A549 (cell line): ENCODE measurements around the gene RERGL. TPM values are rescaled to one million over a fixed set of nuclear protein-coding genes. Genes with fewer than 3 reads are reported as not detected.

Source experiments
- ATAC-seq, 2 experiments: fragments of 200-7000 bp in 1 of 2; fragments of >200 bp in 1 of 2; cut with Nextera tagmentation in 1 of 2; cut with Tn5 transposase in 1 of 2; 3 replicates each; pipeline versions ENCODE4 v1.8.0 to v1.9.1; 2018 to 2020; ENCODE audit warnings: mild to moderate bottlenecking in 1 of 2, moderate library complexity in 1 of 2
- CTCF ChIA-PET: fragments of 300-600 bp; sonication (Branson Sonifier 250); formaldehyde crosslinking; extraction: SDS; loops from one replicate; lab custom pipeline; 2021; ENCODE audit warnings: antibody characterized with exemption, inconsistent platforms; lab: Yijun Ruan, JAX
- POLR2A ChIA-PET: fragments of 350-600 bp; formaldehyde crosslinking; extraction: SDS; loops from one replicate; lab custom pipeline; 2021; ENCODE audit warnings: antibody characterized with exemption, inconsistent platforms; lab: Yijun Ruan, JAX
- DNase-seq, 2 experiments: peaks; one replicate each; pipeline versions ENCODE4 v3.0.0 to v3.0.0-alpha.2; 2011 to 2016; ENCODE audit warnings: low read depth in 1 of 2, low spot score in 1 of 2
- FAIRE-seq: peaks from 2 replicates; lab custom pipeline; 2011; peaks lifted over from hg19 to GRCh38; lab: Jason Lieb, UNC
- H3K27ac ChIP-seq, 2 experiments: fragments of >200 bp; sonication (Bioruptor Twin); formaldehyde crosslinking; 3 replicates each; pipeline ENCODE4 v1.5.1; 2016 to 2017
- H3K4me1 ChIP-seq: fragments of >200 bp; sonication (Bioruptor Twin); formaldehyde crosslinking; 3 replicates; pipeline ENCODE4 v1.6.1; 2016
- H3K4me2 ChIP-seq: fragments of >200 bp; sonication (Bioruptor Twin); formaldehyde crosslinking; 3 replicates; pipeline ENCODE4 v1.6.1; 2016
- H3K4me3 ChIP-seq: fragments of >200 bp; sonication (Bioruptor Twin); formaldehyde crosslinking; 3 replicates; pipeline ENCODE4 v1.5.1; 2016
- H3K9me3 ChIP-seq: fragments of >200 bp; sonication (Bioruptor Twin); formaldehyde crosslinking; 3 replicates; pipeline ENCODE4 v1.6.1; 2016
- BCL3 ChIP-seq: fragments of >200 bp; sonication (Bioruptor Twin); formaldehyde crosslinking; IDR thresholded peaks from 3 replicates; pipeline ENCODE4 v1.6.1; 2016
- BHLHE40 ChIP-seq: IDR thresholded peaks from 2 replicates; pipeline ENCODE4 v1.6.1; 2012; ENCODE audit warnings: low read depth, low read length, inconsistent platforms
- CBX8 ChIP-seq: fragments of 200-600 bp; sonication (generic); IDR thresholded peaks from 2 replicates; pipeline ENCODE4 v1.6.1; 2016
- CHD2 ChIP-seq: fragments of 150-350 bp; IDR thresholded peaks from 2 replicates; pipeline ENCODE4 v1.6.1; 2014; ENCODE audit warnings: low read length; ENCODE audit not compliant: partially characterized antibody
- CHD4 ChIP-seq: fragments of 200-600 bp; sonication (generic); IDR thresholded peaks from 2 replicates; pipeline ENCODE4 v1.6.1; 2016; ENCODE audit warnings: antibody characterized with exemption, mild to moderate bottlenecking, borderline replicate concordance
- CTCF ChIP-seq: fragments of >200 bp; sonication (Bioruptor Twin); formaldehyde crosslinking; IDR thresholded peaks from 3 replicates; pipeline ENCODE4 v1.5.1; 2016
- EHF ChIP-seq: fragments of 250-450 bp; sonication (Bioruptor Pico); IDR thresholded peaks from 2 replicates; pipeline ENCODE4 v1.5.0; 2020; ENCODE audit warnings: mild to moderate bottlenecking
- ELK1 ChIP-seq: fragments of 150-350 bp; IDR thresholded peaks from 2 replicates; pipeline ENCODE4 v1.6.1; 2014; ENCODE audit warnings: low read depth, mild to moderate bottlenecking, low read length
- HDAC2 ChIP-seq: fragments of 200-600 bp; sonication (generic); IDR thresholded peaks from 2 replicates; pipeline ENCODE4 v1.6.1; 2016
- JUN ChIP-seq, 2 experiments: fragments of >200 bp; sonication (Bioruptor Twin); formaldehyde crosslinking; IDR thresholded peaks; 2 replicates in 1 of 2; 3 replicates in 1 of 2; pipeline ENCODE4 v1.6.1; 2016 to 2017
- JUNB ChIP-seq: fragments of >200 bp; sonication (Bioruptor Twin); formaldehyde crosslinking; IDR thresholded peaks from 2 replicates; pipeline ENCODE4 v1.6.1; 2016
- KDM1A ChIP-seq: fragments of 200-600 bp; sonication (generic); IDR thresholded peaks from 2 replicates; pipeline ENCODE4 v1.6.1; 2016; ENCODE audit warnings: low read depth, mild to moderate bottlenecking
- KDM5A ChIP-seq: fragments of 200-600 bp; sonication (generic); IDR thresholded peaks from 2 replicates; pipeline ENCODE4 v1.6.1; 2016; ENCODE audit warnings: antibody characterized with exemption, mild to moderate bottlenecking
- NFE2L2 ChIP-seq: fragments of 150-350 bp; conservative IDR thresholded peaks from 2 replicates; pipeline ENCODE4 v1.6.1; 2014; ENCODE audit warnings: low read length
- NR3C1 ChIP-seq: fragments of >200 bp; sonication (Bioruptor Twin); formaldehyde crosslinking; IDR thresholded peaks from 3 replicates; pipeline ENCODE4 v1.6.1; 2017
- PBX3 ChIP-seq: IDR thresholded peaks from 2 replicates; pipeline ENCODE4 v1.6.1; 2012
- PHF8 ChIP-seq: fragments of 200-600 bp; sonication (generic); IDR thresholded peaks from 2 replicates; pipeline ENCODE4 v1.6.1; 2016; ENCODE audit warnings: low read depth, mild to moderate bottlenecking, antibody characterized with exemption, moderate library complexity, borderline replicate concordance
- RAD21 ChIP-seq, 2 experiments: fragments of >200 bp in 1 of 2; sonication (Bioruptor Twin) in 1 of 2; formaldehyde crosslinking in 1 of 2; IDR thresholded peaks in 1 of 2; conservative IDR thresholded peaks in 1 of 2; 2 replicates in 1 of 2; 3 replicates in 1 of 2; pipeline ENCODE4 v1.6.1; 2012 to 2018; ENCODE audit warnings: inconsistent platforms in 1 of 2
- RARB ChIP-seq: fragments of 250-450 bp; sonication (Bioruptor Pico); IDR thresholded peaks from 2 replicates; pipeline ENCODE4 v1.8.0; 2021; ENCODE audit warnings: mild to moderate bottlenecking, moderate library complexity
- RCOR1 ChIP-seq: fragments of 150-350 bp; IDR thresholded peaks from 2 replicates; pipeline ENCODE4 v1.6.1; 2014; ENCODE audit warnings: antibody characterized with exemption, low read length, low read depth
- RFX5 ChIP-seq: fragments of 450-650 bp; IDR thresholded peaks from 2 replicates; pipeline ENCODE4 v1.7.1; 2014; ENCODE audit warnings: antibody characterized with exemption, mild to moderate bottlenecking, moderate library complexity
- SMC3 ChIP-seq: fragments of >200 bp; sonication (Bioruptor Twin); formaldehyde crosslinking; IDR thresholded peaks from 3 replicates; pipeline ENCODE4 v1.6.1; 2018; ENCODE audit warnings: inconsistent platforms
- SREBF2 ChIP-seq: fragments of 450-650 bp; IDR thresholded peaks from 2 replicates; pipeline ENCODE4 v1.6.1; 2014; ENCODE audit warnings: mild to moderate bottlenecking, moderate library complexity
- TP53 ChIP-seq: fragments of 250-450 bp; sonication (Bioruptor Pico); IDR thresholded peaks from 2 replicates; pipeline ENCODE4 v1.5.0; 2021; ENCODE audit warnings: mild to moderate bottlenecking, moderate library complexity
- ZFP36 ChIP-seq: fragments of 450-650 bp; IDR thresholded peaks from 2 replicates; pipeline ENCODE4 v1.6.1; 2014; ENCODE audit warnings: borderline replicate concordance; ENCODE audit not compliant: partially characterized antibody
- ZSCAN20 ChIP-seq: fragments of 250-450 bp; sonication (Bioruptor Pico); IDR thresholded peaks from 2 replicates; pipeline ENCODE4 v1.8.0; 2022; ENCODE audit warnings: mild to moderate bottlenecking, moderate library complexity
- WGBS: methylation state at CpG from one replicate; pipeline ENCODE4 v1.1.6; 2017; ENCODE audit errors: missing lambda C conversion rate; 5-methylcytosine and 5-hydroxymethylcytosine counted together
- polyA plus RNA-seq, 4 experiments: library from polyadenylated mRNA; depleted of rRNA in 3 of 4; stranded (reverse); fragments of >200 nt; fragmentation: RNase III in 1 of 4; extraction: RNeasy Plus Mini Kit Qiagen cat#74134 plus additional on column Dnase treatment in 1 of 4; gene quantifications; 2 replicates in 3 of 4; 3 replicates in 1 of 4; pipeline ENCODE4 v1.2.3, GENCODE V29; 2011 to 2017

The RERGL gene
- polyA plus RNA-seq, 2 of the 4 experiments (the other 2 are of a cell fraction): not detected

DNA sequence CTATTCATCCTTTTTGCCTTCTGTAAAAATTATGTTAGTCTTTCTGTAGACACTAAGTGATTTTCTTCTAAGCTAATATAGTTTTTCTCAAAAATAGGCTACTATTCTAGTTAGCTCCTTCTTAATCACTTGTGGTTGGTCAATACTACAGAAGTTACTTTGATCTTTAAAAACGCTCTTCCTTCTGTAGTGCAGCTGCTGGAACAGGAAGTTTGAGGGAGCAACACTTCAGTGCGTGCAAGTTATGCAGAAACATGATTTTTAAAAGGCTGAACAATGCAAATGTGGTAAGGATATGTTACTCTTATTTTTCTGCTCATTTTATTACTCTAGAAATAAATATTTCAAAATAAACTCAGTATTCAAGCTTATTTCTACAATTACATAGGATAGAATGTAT lies 11.1 kb upstream of the RERGL start:
- CTCF ChIA-PET: interaction anchor here (1.2 kb wide), 1 partner anchor 38 kb away, joined by 3 read pairs; no protein-coding TSS in a partner anchor
- Histone ChIP-seq H3K4me3 (no peak overlapping the region), H3K27ac (no peak overlapping the region), H3K9me3 (peaks cover 14% of the 10 kb centered on the region; the same call in 2 of the 3 replicates), H3K4me1 (no peaks in the 10 kb centered on the region), H3K4me2 (no peak overlapping the region)
- ATAC-seq (no peak), FAIRE-seq (no peak), DNase-seq (no peak)
- POLR2A ChIA-PET: no interaction called here
- 28% methylated on average over 2 of the region's 2 CpGs for WGBS
- TF ChIP-seq KDM5A: no peak
- no peak for TF ChIP-seq JUN (IDR thresholded peaks at IDR 0.05)
- no peak for TF ChIP-seq CBX8
- TF ChIP-seq RCOR1: no peak
- no peak for TF ChIP-seq BCL3
- TF ChIP-seq NR3C1: no peak
- no peak for TF ChIP-seq NFE2L2
- TF ChIP-seq CTCF: no peak
- no peak for TF ChIP-seq SREBF2
- TF ChIP-seq BHLHE40: no peak
- TF ChIP-seq TP53 (CRISPR knock-in tag): no peak
- no peak for TF ChIP-seq PBX3
- TF ChIP-seq ZSCAN20: no peak
- no peak for TF ChIP-seq ELK1
- TF ChIP-seq EHF (CRISPR knock-in tag): no peak
- TF ChIP-seq KDM1A: no peak

DNA sequence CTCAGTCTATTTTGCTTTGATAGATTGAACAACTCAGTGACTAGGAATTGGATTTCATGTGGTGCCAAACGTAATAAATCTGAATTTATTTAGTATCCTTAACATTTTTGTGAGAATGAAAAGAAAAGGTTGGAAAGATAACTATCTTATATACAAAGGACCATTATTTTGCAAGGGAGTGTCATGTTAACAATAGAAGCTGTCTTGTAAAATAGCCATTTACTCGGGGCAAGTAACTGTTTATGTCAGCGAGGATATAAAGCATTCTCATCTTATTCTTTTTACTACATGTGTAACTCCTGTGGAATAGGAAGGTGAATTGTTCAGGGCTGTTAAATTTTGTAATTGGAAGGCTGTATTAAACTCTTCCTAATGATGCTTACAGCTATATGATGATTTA lies 5.9 kb downstream of the RERGL start:
- no peak overlapping the region for H3K4me2 ChIP-seq
- no peak overlapping the region for H3K27ac ChIP-seq
- H3K4me1 ChIP-seq: no peaks in the 10 kb centered on the region
- CTCF ChIA-PET: no interaction called here
- no peaks in the 10 kb centered on the region for H3K9me3 ChIP-seq
- no peak for TF ChIP-seq PBX3
- POLR2A ChIA-PET: no interaction called here
- 9% methylated on average over 3 of the region's 3 CpGs for WGBS
- FAIRE-seq (no peak), DNase-seq (no peak), ATAC-seq (no peak)
- no peak overlapping the region for H3K4me3 ChIP-seq

GRCh38 chr12:18079541-18080246 lies 10.3 kb downstream of the RERGL start:
- CTCF ChIA-PET: interaction anchor here (0.5 to 0.9 kb wide), 2 partner anchors 59 to 70 kb away, joined by 3 read pairs; no protein-coding TSS in a partner anchor
- FAIRE-seq: no peak
- TF ChIP-seq ZFP36: no peak
- no peak for TF ChIP-seq JUNB
- TF ChIP-seq CBX8: no peak
- TF ChIP-seq TP53 (CRISPR knock-in tag): no peak
- no peak for TF ChIP-seq SMC3
- TF ChIP-seq RFX5: no peak
- TF ChIP-seq RARB (CRISPR knock-in tag): no peak
- TF ChIP-seq CHD4: no peak
- TF ChIP-seq RAD21 (conservative IDR thresholded peaks at IDR 0.05 in 1 of 2, IDR thresholded peaks at IDR 0.05 in 1 of 2): no peak
- no peak for TF ChIP-seq PHF8
- TF ChIP-seq HDAC2: no peak
- TF ChIP-seq CTCF: no peak
- no peak for TF ChIP-seq CHD2

More at GRCh38 chr12:18079541-18080246, 10.3 kb downstream of the RERGL start:
- POLR2A ChIA-PET: no interaction called here
- no peak overlapping the region for H3K4me2 ChIP-seq
- DNase-seq (no peak), ATAC-seq (no peak)
- H3K4me3 ChIP-seq: no peak overlapping the region
- H3K4me1 ChIP-seq: no peaks in the 10 kb centered on the region
- no peak overlapping the region for H3K27ac ChIP-seq
- H3K9me3 ChIP-seq: no peaks in the 10 kb centered on the region
- WGBS: 13% methylated on average over 7 of the region's 7 CpGs
